K562 (cell line): ENCODE data around the gene ARHGAP25. TPM values are rescaled to one million over a fixed set of nuclear protein-coding genes. Genes with fewer than 3 reads are reported as not detected.
A peak's percentile ranks its signal among the peaks of the same experiment; 100 is the strongest.

ENCODE experiments used
- BACH1 ChIP-seq: fragments of 200-800 bp; sonication (Bioruptor generic); IDR thresholded peaks from 2 replicates; pipeline ENCODE4 v1.6.1; 2016; ENCODE audit warnings: missing genetic modification characterization, missing compliant biosample characterization
- BHLHE40 ChIP-seq: IDR thresholded peaks from 2 replicates; pipeline ENCODE4 v1.6.1; 2011; ENCODE audit warnings: low read length, improper control_type of control experiment
- CBFA2T2 ChIP-seq: fragments of 450-650 bp; conservative IDR thresholded peaks from 2 replicates; pipeline ENCODE4 v1.6.1; 2017; ENCODE audit warnings: mild to moderate bottlenecking
- CCNT2 ChIP-seq: IDR thresholded peaks from 2 replicates; pipeline ENCODE4 v1.6.1; 2011; ENCODE audit warnings: borderline replicate concordance, low read depth, mild to moderate bottlenecking, moderate library complexity, mixed read lengths, low read length; ENCODE audit not compliant: insufficient read length; ENCODE audit errors: extremely low read depth
- CXXC5 ChIP-seq: fragments of 250-450 bp; sonication (Bioruptor Pico); IDR thresholded peaks from 2 replicates; pipeline ENCODE4 v1.8.0; 2022; ENCODE audit warnings: inconsistent platforms, mild to moderate bottlenecking, moderate library complexity
- DMBX1 ChIP-seq: fragments of 250-450 bp; sonication (Bioruptor Pico); IDR thresholded peaks from 2 replicates; pipeline ENCODE4 v1.8.0; 2022; ENCODE audit warnings: inconsistent platforms, mild to moderate bottlenecking, moderate library complexity, borderline replicate concordance
- ESRRA ChIP-seq: fragments of 450-650 bp; IDR thresholded peaks from 2 replicates; pipeline ENCODE4 v1.6.1; 2014; ENCODE audit warnings: low read depth, mild to moderate bottlenecking, moderate library complexity, borderline replicate concordance
- GATAD2A ChIP-seq: fragments of 450-650 bp; IDR thresholded peaks from 2 replicates; pipeline ENCODE4 v1.6.1; 2017
- JUNB ChIP-seq: fragments of 450-650 bp; formaldehyde crosslinking; conservative IDR thresholded peaks from 2 replicates; pipeline ENCODE4 v1.4.0; 2020; ENCODE audit warnings: mild to moderate bottlenecking
- KLF1 ChIP-seq: fragments of 450-650 bp; IDR thresholded peaks from 2 replicates; pipeline ENCODE4 v1.6.1; 2016; ENCODE audit warnings: missing genetic modification characterization, missing compliant biosample characterization
- MTA1 ChIP-seq: fragments of 450-650 bp; IDR thresholded peaks from 2 replicates; pipeline ENCODE4 v1.6.1; 2017; ENCODE audit warnings: borderline replicate concordance
- MYNN ChIP-seq, 2 experiments: sonication (generic); formaldehyde crosslinking in 1 of 2; IDR thresholded peaks; 2 replicates each; pipeline versions ENCODE4 v1.5.0 to v1.6.1; 2016 to 2020; ENCODE audit warnings: antibody characterized with exemption in 1 of 2, missing genetic modification reagents in 1 of 2
- RBBP5 ChIP-seq: fragments of 200-600 bp; sonication (generic); IDR thresholded peaks from 2 replicates; pipeline ENCODE4 v1.6.1; 2012; ENCODE audit warnings: borderline replicate concordance, mild to moderate bottlenecking, low read length, control low read depth, inconsistent platforms; ENCODE audit not compliant: insufficient read depth, poor library complexity, severe bottlenecking
- RBFOX2 ChIP-seq: fragments of 200-400 bp; formaldehyde crosslinking; IDR thresholded peaks from 2 replicates; pipeline ENCODE4 v1.6.1; 2017; ENCODE audit warnings: low read depth, mild to moderate bottlenecking, low read length, moderate library complexity
- RNF2 ChIP-seq: sonication (generic); IDR thresholded peaks from 2 replicates; pipeline ENCODE4 v1.6.1; 2016
- SOX6 ChIP-seq: fragments of 450-650 bp; IDR thresholded peaks from 2 replicates; pipeline ENCODE4 v1.6.1; 2014; ENCODE audit warnings: mild to moderate bottlenecking
- SP2 ChIP-seq: IDR thresholded peaks from 2 replicates; pipeline ENCODE4 v1.6.1; 2011; ENCODE audit warnings: mild to moderate bottlenecking, low read depth, low read length, moderate library complexity; ENCODE audit not compliant: poor library complexity, severe bottlenecking; ENCODE audit errors: extremely low read depth
- TAF1 ChIP-seq: IDR thresholded peaks from 2 replicates; pipeline ENCODE4 v1.6.1; 2011; ENCODE audit warnings: mild to moderate bottlenecking, low read length, moderate library complexity; ENCODE audit not compliant: insufficient read depth, control insufficient read depth, severe bottlenecking; ENCODE audit errors: extremely low read depth
- TCF3 ChIP-seq: sonication (generic); formaldehyde crosslinking; IDR thresholded peaks from 2 replicates; pipeline ENCODE4 v1.4.0; 2020; ENCODE audit warnings: mild to moderate bottlenecking, missing genetic modification reagents
- ZBTB17 ChIP-seq: fragments of 450-650 bp; formaldehyde crosslinking; IDR thresholded peaks from 2 replicates; pipeline ENCODE4 v1.4.0; 2020; ENCODE audit warnings: mild to moderate bottlenecking
- ZNF316 ChIP-seq: fragments of 450-650 bp; IDR thresholded peaks from 2 replicates; pipeline ENCODE4 v1.6.1; 2016
- polyA plus RNA-seq, 8 experiments: library from polyadenylated mRNA; depleted of rRNA in 4 of 8; stranded (reverse) in 5 of 8; unstranded in 3 of 8; fragments of >200 nt; fragmentation: Nextera tagmentation in 2 of 8; fragmentation: Illumina TruSeq in 1 of 8; extraction: Ambion mirVana in 2 of 8; extraction: Trizol in 1 of 8; gene quantifications; 2 replicates each; pipeline versions ENCODE4 v1.2.1 to v1.2.3, GENCODE V29; 2011 to 2014; ENCODE audit warnings: inconsistent platforms in 1 of 8, missing spikeins in 1 of 8
- total RNA-seq, 7 experiments: library from RNA; depleted of rRNA in 6 of 7; stranded (reverse); fragments of >200 nt in 6 of 7; fragmentation: Illumina TruSeq in 2 of 7; extraction: Trizol in 2 of 7; gene quantifications; 2 replicates each; pipeline versions ENCODE4 v1.2.1 to v1.2.3, GENCODE V29; 2011 to 2021; ENCODE audit warnings: low replicate concordance in 1 of 7
- TF ChIP-seq, protein P1 (sequence below): fragments of 450-650 bp; IDR thresholded peaks from 2 replicates; pipeline ENCODE4 v1.6.1; 2017; ENCODE audit warnings: antibody characterized with exemption, mild to moderate bottlenecking

Gene ARHGAP25
- total and polyA plus RNA-seq, 9 of the 15 experiments (the other 6 are each of a cell fraction or from before 2014, with no cell fraction given): 4.9 to 14.8 (median 10.7) TPM

DNA sequence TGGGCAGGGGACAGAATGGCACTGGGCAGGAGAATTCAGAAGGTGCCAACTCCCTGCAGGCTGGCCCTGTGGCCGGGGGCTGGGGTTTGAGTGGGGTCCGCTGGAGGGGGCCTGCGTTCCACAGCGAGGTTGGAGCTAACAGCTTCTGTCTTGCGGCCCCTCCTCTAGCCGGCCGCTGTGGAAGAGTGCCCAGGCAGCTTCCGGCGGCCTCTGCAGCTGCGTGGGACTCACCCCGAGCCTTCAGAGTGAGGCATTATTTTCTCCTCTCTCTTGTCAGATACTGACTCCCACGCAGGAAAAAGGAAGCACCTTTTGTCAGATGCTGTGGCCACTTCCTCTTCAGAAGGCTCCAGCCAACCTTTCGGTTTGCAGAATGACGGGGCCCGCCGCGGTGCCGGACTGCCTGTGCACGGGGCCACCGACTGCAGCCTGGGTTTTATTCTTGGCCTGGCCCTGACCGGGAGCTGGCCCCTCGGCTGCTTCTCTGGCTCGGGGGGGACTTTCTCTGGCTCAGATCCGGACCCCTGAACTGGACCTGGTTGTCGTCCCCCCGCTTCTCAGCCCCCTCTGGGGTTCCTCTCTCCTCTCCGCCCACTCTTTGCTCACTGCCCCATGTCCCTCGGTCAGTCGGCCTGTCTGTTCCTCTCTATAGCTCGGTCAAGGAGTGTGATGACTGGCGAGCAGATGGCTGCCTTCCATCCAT lies 40.1 kb downstream of the ARHGAP25 start (continued):
- TF ChIP-seq RBBP5 (peak; percentile 46), ESRRA (no peak), RBFOX2 (peak; percentile 87), ZNF316 (no peak), BACH1 (tag) (peak; percentile 14; the same call in 1 of the 2 replicates), BHLHE40 (peak; percentile 47), CCNT2 (peak; percentile 26), DMBX1 (CRISPR knock-in tag) (peak; percentile 76), TCF3 (CRISPR knock-in tag) (peak; percentile 35; the same call in 1 of the 2 replicates), JUNB (no peak), SOX6 (peak; percentile 96), MTA1 (peak; percentile 54; the same call in 1 of the 2 replicates), CXXC5 (CRISPR knock-in tag) (peak; percentile 77), CBFA2T2 (peak; percentile 29; the same call in 1 of the 2 replicates), TAF1 (peak; percentile 43), ZBTB17 (no peak), MYNN (IDR thresholded peaks at IDR 0.05) (peak; percentile 49; the same call in 1 of the 2 replicates), MYNN (CRISPR knock-in tag; IDR thresholded peaks at IDR 0.05) (no peak), RNF2 (peak; percentile 83; the same call in 1 of the 2 replicates), KLF1 (no peak), SP2 (no peak), GATAD2A (no peak)
- TF ChIP-seq, protein P1, sequence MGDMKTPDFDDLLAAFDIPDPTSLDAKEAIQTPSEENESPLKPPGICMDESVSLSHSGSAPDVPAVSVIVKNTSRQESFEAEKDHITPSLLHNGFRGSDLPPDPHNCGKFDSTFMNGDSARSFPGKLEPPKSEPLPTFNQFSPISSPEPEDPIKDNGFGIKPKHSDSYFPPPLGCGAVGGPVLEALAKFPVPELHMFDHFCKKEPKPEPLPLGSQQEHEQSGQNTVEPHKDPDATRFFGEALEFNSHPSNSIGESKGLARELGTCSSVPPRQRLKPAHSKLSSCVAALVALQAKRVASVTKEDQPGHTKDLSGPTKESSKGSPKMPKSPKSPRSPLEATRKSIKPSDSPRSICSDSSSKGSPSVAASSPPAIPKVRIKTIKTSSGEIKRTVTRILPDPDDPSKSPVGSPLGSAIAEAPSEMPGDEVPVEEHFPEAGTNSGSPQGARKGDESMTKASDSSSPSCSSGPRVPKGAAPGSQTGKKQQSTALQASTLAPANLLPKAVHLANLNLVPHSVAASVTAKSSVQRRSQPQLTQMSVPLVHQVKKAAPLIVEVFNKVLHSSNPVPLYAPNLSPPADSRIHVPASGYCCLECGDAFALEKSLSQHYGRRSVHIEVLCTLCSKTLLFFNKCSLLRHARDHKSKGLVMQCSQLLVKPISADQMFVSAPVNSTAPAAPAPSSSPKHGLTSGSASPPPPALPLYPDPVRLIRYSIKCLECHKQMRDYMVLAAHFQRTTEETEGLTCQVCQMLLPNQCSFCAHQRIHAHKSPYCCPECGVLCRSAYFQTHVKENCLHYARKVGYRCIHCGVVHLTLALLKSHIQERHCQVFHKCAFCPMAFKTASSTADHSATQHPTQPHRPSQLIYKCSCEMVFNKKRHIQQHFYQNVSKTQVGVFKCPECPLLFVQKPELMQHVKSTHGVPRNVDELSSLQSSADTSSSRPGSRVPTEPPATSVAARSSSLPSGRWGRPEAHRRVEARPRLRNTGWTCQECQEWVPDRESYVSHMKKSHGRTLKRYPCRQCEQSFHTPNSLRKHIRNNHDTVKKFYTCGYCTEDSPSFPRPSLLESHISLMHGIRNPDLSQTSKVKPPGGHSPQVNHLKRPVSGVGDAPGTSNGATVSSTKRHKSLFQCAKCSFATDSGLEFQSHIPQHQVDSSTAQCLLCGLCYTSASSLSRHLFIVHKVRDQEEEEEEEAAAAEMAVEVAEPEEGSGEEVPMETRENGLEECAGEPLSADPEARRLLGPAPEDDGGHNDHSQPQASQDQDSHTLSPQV: peak; percentile 68; the same call in 1 of the 2 replicates
